ENCODE results near the gene NPPB.
A peak's percentile ranks its signal among the peaks of the same experiment; 100 is the strongest.

NPPB gene

GRCh38 chr1:11880911-11881748 is 22.4 kb upstream of the NPPB start:
- TF ChIP-seq YY1 (IDR thresholded peaks at IDR 0.05; ENCODE audit: low read depth) (no peak), MAX (IDR thresholded peaks at IDR 0.05) (no peak), CREB1 (IDR thresholded peaks at IDR 0.05; ENCODE audit: low read depth) (no peak), TEAD4 (IDR thresholded peaks at IDR 0.05) (no peak), EP300 (IDR thresholded peaks at IDR 0.05; ENCODE audit: borderline replicate concordance) (no peak), TAF1 (IDR thresholded peaks at IDR 0.05; ENCODE audit: low read depth) (no peak), REST (IDR thresholded peaks at IDR 0.05; ENCODE audit: low read depth) (no peak), CEBPB (IDR thresholded peaks at IDR 0.05) (no peak)

GRCh38 chr1:11880181-11880575 is 21.4 kb upstream of the NPPB start:
- TF ChIP-seq YY1 (IDR thresholded peaks at IDR 0.05; ENCODE audit: low read depth): no peak
- no peak for TF ChIP-seq TCF12 (IDR thresholded peaks at IDR 0.05; ENCODE audit: low read depth)
- TF ChIP-seq USF1 (IDR thresholded peaks at IDR 0.05): no peak
- TF ChIP-seq CEBPB (IDR thresholded peaks at IDR 0.05): no peak
- TF ChIP-seq MAX (IDR thresholded peaks at IDR 0.05): no peak
- no peak for TF ChIP-seq REST (IDR thresholded peaks at IDR 0.05; ENCODE audit: low read depth)
- no peak for TF ChIP-seq TAF1 (IDR thresholded peaks at IDR 0.05; ENCODE audit: low read depth)
- TF ChIP-seq ZBTB7A (IDR thresholded peaks at IDR 0.05; ENCODE audit: low read depth): no peak
- TF ChIP-seq NFIC (IDR thresholded peaks at IDR 0.05): no peak
- TF ChIP-seq TEAD4 (IDR thresholded peaks at IDR 0.05): no peak
- TF ChIP-seq EP300 (IDR thresholded peaks at IDR 0.05; ENCODE audit: borderline replicate concordance): no peak
- TF ChIP-seq FOXM1 (IDR thresholded peaks at IDR 0.05; ENCODE audit: borderline replicate concordance, low read depth): no peak
- TF ChIP-seq RAD21 (IDR thresholded peaks at IDR 0.05; ENCODE audit: low read depth): no peak
- TF ChIP-seq CREB1 (IDR thresholded peaks at IDR 0.05; ENCODE audit: low read depth): no peak
- no peak for TF ChIP-seq EGR1 (IDR thresholded peaks at IDR 0.05)

GRCh38 chr1:11879311-11880180 is 20.8 kb upstream of the NPPB start:
- TF ChIP-seq RAD21 (IDR thresholded peaks at IDR 0.05; ENCODE audit: low read depth) (no peak), REST (IDR thresholded peaks at IDR 0.05; ENCODE audit: low read depth) (0 out of 2 replicates have a peak, but pooled peaks have one; percentile 24)

GRCh38 chr1:11878891-11879190 is 20.1 kb upstream of the NPPB start:
- TF ChIP-seq CREB1 (IDR thresholded peaks at IDR 0.05; ENCODE audit: low read depth) (no peak), TEAD4 (IDR thresholded peaks at IDR 0.05) (no peak), ZBTB7A (IDR thresholded peaks at IDR 0.05; ENCODE audit: low read depth) (no peak), EP300 (IDR thresholded peaks at IDR 0.05; ENCODE audit: borderline replicate concordance) (no peak), RAD21 (IDR thresholded peaks at IDR 0.05; ENCODE audit: low read depth) (no peak), CEBPB (IDR thresholded peaks at IDR 0.05) (no peak), MAX (IDR thresholded peaks at IDR 0.05) (no peak), NFIC (IDR thresholded peaks at IDR 0.05) (no peak), YY1 (IDR thresholded peaks at IDR 0.05; ENCODE audit: low read depth) (no peak), TAF1 (IDR thresholded peaks at IDR 0.05; ENCODE audit: low read depth) (no peak), FOXM1 (IDR thresholded peaks at IDR 0.05; ENCODE audit: borderline replicate concordance, low read depth) (no peak)
